ENCODE measurements around the gene PPM1K. TPM values are rescaled to one million over a fixed set of nuclear protein-coding genes. Genes with fewer than 3 reads are reported as not detected.
A peak's percentile ranks its signal among the peaks of the same experiment; 100 is the strongest.

Gene PPM1K
- total RNA-seq, 1 donor from 2014 or later = 22.8 TPM

GRCh38 chr4:88215351-88215750, 69.0 kb downstream of the PPM1K start:
- DNase-seq (ENCODE audit: extremely low spot score in 2 of 2) = no peak
- intact Hi-C loops (cut with DNase I) = loop anchor here (5.0 to 10.0 kb wide), 2 partner anchors 181 to 302 kb away; no protein-coding TSS in a partner anchor
- Histone ChIP-seq H3K27ac (no peak overlapping the region), H3K27me3 (no peaks in the 10 kb centered on the region), H3K4me1 (no peaks in the 10 kb centered on the region), H3K36me3 (no peaks in the 10 kb centered on the region), H3K4me3 (no peak overlapping the region), H3K9me3 (no peaks in the 10 kb centered on the region)
- TF ChIP-seq POLR2AphosphoS5 (IDR thresholded peaks at IDR 0.05; ENCODE audit: insufficient read depth in 1 of 2, low read depth in 1 of 2) (no peak), CTCF (IDR thresholded peaks at IDR 0.05) (no peak), POLR2A (IDR thresholded peaks at IDR 0.05) (no peak)

GRCh38 chr4:88212253-88212561, 72.2 kb downstream of the PPM1K start:
- intact Hi-C loops (cut with DNase I) = loop anchor here (5.0 to 10.0 kb wide), 2 partner anchors 177 to 355 kb away; no protein-coding TSS in a partner anchor
- Histone ChIP-seq H3K36me3 (no peaks in the 10 kb centered on the region), H3K4me3 (no peak overlapping the region), H3K4me1 (no peaks in the 10 kb centered on the region), H3K9me3 (no peaks in the 10 kb centered on the region), H3K27ac (no peak overlapping the region), H3K27me3 (no peaks in the 10 kb centered on the region)
- TF ChIP-seq POLR2A (IDR thresholded peaks at IDR 0.05) = no peak
- no peak for TF ChIP-seq CTCF (IDR thresholded peaks at IDR 0.05)
- TF ChIP-seq POLR2AphosphoS5 (IDR thresholded peaks at IDR 0.05; ENCODE audit: insufficient read depth in 1 of 2, low read depth in 1 of 2) = no peak
- DNase-seq (ENCODE audit: extremely low spot score in 2 of 2) = no peak

- Histone ChIP-seq H3K4me3 (no peak overlapping the region), H3K4me1 (no peaks in the 10 kb centered on the region), H3K27me3 (no peaks in the 10 kb centered on the region), H3K27ac (no peak overlapping the region), H3K36me3 (no peaks in the 10 kb centered on the region), H3K9me3 (no peaks in the 10 kb centered on the region)
- DNase-seq (ENCODE audit: extremely low spot score in 2 of 2) = no peak
- intact Hi-C loops (cut with DNase I) = loop anchor here (5.0 to 10.0 kb wide), 2 partner anchors 177 to 354 kb away; no protein-coding TSS in a partner anchor
- TF ChIP-seq POLR2A (IDR thresholded peaks at IDR 0.05) = no peak
- peak in 1 of 2 donors; percentile 12 for TF ChIP-seq POLR2AphosphoS5 (IDR thresholded peaks at IDR 0.05; ENCODE audit: insufficient read depth in 1 of 2, low read depth in 1 of 2)
- peak; percentile 53 to 67 (median 66) for TF ChIP-seq CTCF (IDR thresholded peaks at IDR 0.05)
Observed at GRCh38 chr4:88211473-88212252, 72.7 kb downstream of the PPM1K start.

GRCh38 chr4:88208156-88208555, 76.2 kb downstream of the PPM1K start:
- Histone ChIP-seq H3K36me3 (no peaks in the 10 kb centered on the region), H3K27ac (no peak overlapping the region), H3K4me3 (no peak overlapping the region), H3K27me3 (no peaks in the 10 kb centered on the region), H3K4me1 (no peaks in the 10 kb centered on the region), H3K9me3 (no peaks in the 10 kb centered on the region)
- intact Hi-C loops (cut with DNase I) = no loop called here
- no peak for DNase-seq (ENCODE audit: extremely low spot score in 2 of 2)
- TF ChIP-seq CTCF (IDR thresholded peaks at IDR 0.05) (no peak), POLR2AphosphoS5 (IDR thresholded peaks at IDR 0.05; ENCODE audit: insufficient read depth in 1 of 2, low read depth in 1 of 2) (no peak), POLR2A (IDR thresholded peaks at IDR 0.05) (no peak)

Small RNA genes within 50 kb of the gene (small RNA-seq; reads per million reads assigned to genes)
- gene RF00019 (not detected), gene RNU6-1298P (not detected)

Other genes starting within 250 kb of the PPM1K start
- gene ABCG2, start 125.9 kb downstream of the PPM1K start, total RNA-seq = 7.4 TPM
- 14.5 TPM for gene HERC6, start 94.3 kb upstream of the PPM1K start, total RNA-seq
- 5.4 TPM for gene HERC5, start 172.6 kb upstream of the PPM1K start, total RNA-seq
- 121 TPM for gene PYURF, start 239.2 kb upstream of the PPM1K start, total RNA-seq